ENCODE measurements around the gene UXT. TPM values are rescaled to one million over a fixed set of nuclear protein-coding genes. Genes with fewer than 3 reads are reported as not detected.

The UXT gene
- total and polyA plus RNA-seq, 2 of the 13 experiments (the other 11 are each of a cell fraction or from before 2014, with no cell fraction given) = 107 to 123 TPM

GRCh38 chrX:47658684-47659420 lies at the start of gene UXT (continued):
- TF ChIP-seq, protein P1, sequence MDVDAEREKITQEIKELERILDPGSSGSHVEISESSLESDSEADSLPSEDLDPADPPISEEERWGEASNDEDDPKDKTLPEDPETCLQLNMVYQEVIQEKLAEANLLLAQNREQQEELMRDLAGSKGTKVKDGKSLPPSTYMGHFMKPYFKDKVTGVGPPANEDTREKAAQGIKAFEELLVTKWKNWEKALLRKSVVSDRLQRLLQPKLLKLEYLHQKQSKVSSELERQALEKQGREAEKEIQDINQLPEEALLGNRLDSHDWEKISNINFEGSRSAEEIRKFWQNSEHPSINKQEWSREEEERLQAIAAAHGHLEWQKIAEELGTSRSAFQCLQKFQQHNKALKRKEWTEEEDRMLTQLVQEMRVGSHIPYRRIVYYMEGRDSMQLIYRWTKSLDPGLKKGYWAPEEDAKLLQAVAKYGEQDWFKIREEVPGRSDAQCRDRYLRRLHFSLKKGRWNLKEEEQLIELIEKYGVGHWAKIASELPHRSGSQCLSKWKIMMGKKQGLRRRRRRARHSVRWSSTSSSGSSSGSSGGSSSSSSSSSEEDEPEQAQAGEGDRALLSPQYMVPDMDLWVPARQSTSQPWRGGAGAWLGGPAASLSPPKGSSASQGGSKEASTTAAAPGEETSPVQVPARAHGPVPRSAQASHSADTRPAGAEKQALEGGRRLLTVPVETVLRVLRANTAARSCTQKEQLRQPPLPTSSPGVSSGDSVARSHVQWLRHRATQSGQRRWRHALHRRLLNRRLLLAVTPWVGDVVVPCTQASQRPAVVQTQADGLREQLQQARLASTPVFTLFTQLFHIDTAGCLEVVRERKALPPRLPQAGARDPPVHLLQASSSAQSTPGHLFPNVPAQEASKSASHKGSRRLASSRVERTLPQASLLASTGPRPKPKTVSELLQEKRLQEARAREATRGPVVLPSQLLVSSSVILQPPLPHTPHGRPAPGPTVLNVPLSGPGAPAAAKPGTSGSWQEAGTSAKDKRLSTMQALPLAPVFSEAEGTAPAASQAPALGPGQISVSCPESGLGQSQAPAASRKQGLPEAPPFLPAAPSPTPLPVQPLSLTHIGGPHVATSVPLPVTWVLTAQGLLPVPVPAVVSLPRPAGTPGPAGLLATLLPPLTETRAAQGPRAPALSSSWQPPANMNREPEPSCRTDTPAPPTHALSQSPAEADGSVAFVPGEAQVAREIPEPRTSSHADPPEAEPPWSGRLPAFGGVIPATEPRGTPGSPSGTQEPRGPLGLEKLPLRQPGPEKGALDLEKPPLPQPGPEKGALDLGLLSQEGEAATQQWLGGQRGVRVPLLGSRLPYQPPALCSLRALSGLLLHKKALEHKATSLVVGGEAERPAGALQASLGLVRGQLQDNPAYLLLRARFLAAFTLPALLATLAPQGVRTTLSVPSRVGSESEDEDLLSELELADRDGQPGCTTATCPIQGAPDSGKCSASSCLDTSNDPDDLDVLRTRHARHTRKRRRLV (CRISPR knock-in tag; IDR thresholded peaks at IDR 0.05) = peak; percentile 61; the same call in 1 of the 2 replicates
- 0 out of 2 replicates have a peak, but pooled peaks have one; percentile 4 for TF ChIP-seq TFE3 (CRISPR knock-in tag; IDR thresholded peaks at IDR 0.05)
- peak; percentile 57 for TF ChIP-seq ATF7 (IDR thresholded peaks at IDR 0.05)
- TF ChIP-seq ATF7 (CRISPR knock-in tag; IDR thresholded peaks at IDR 0.05) = 0 out of 2 replicates have a peak, but pooled peaks have one; percentile 48
- 0 out of 2 replicates have a peak, but pooled peaks have one; percentile 10 for TF ChIP-seq ZHX2 (IDR thresholded peaks at IDR 0.05; ENCODE audit: low read depth)
- no peak for TF ChIP-seq ZHX2 (CRISPR knock-in tag; IDR thresholded peaks at IDR 0.05; ENCODE audit: borderline replicate concordance)
- TF ChIP-seq ZNF629 (CRISPR knock-in tag; conservative IDR thresholded peaks at IDR 0.05) = no peak
- no peak for TF ChIP-seq TRIM24 (CRISPR knock-in tag; IDR thresholded peaks at IDR 0.05)
- no peak for TF ChIP-seq ZBTB1 (CRISPR knock-in tag; IDR thresholded peaks at IDR 0.05; ENCODE audit: borderline replicate concordance)
- TF ChIP-seq ZNF337 (CRISPR knock-in tag; IDR thresholded peaks at IDR 0.05; ENCODE audit: borderline replicate concordance, low read depth) = no peak
- TF ChIP-seq FOSL1 (CRISPR knock-in tag; IDR thresholded peaks at IDR 0.05; ENCODE audit: borderline replicate concordance) = no peak
- peak; percentile 83 for TF ChIP-seq CHD2 (IDR thresholded peaks at IDR 0.05; ENCODE audit: low read depth, low read length)
- no peak for TF ChIP-seq ISL2 (CRISPR knock-in tag; IDR thresholded peaks at IDR 0.05)
- TF ChIP-seq TAF1 (CRISPR knock-in tag; IDR thresholded peaks at IDR 0.05) = peak; percentile 63; the same call in 1 of the 2 replicates
- TF ChIP-seq ZNF296 (CRISPR knock-in tag; conservative IDR thresholded peaks at IDR 0.05) = no peak
- no peak for TF ChIP-seq KDM3A (CRISPR knock-in tag; IDR thresholded peaks at IDR 0.05; ENCODE audit: low read depth)
- no peak; the same call in 1 of the 2 replicates for TF ChIP-seq CCDC6 (CRISPR knock-in tag; IDR thresholded peaks at IDR 0.05)
- no peak for TF ChIP-seq CHCHD3 (CRISPR knock-in tag; IDR thresholded peaks at IDR 0.05)
